GM06990 (cell line): ENCODE measurements around the gene PLAU.
"Not testable (repeated sequence)": the region's sequence is repeated elsewhere in the genome, so short reads cannot be mapped to it uniquely, and the experiment has no call there.

Experiments
- DNase-seq: peaks from one replicate; pipeline ENCODE4 v3.0.0-alpha.2; 2011; ENCODE audit not compliant: insufficient read length; ENCODE audit errors: extremely low read depth
- H3K27me3 ChIP-seq: replicated peaks from 2 replicates; pipeline ENCODE4 v1.6.0; 2011; ENCODE audit warnings: low read length; ENCODE audit not compliant: control insufficient read depth, insufficient read depth
- H3K36me3 ChIP-seq: 2 replicates; pipeline ENCODE4 v1.5.1; 2011; ENCODE audit warnings: low read length; ENCODE audit not compliant: control insufficient read depth, insufficient read depth
- H3K4me3 ChIP-seq: replicated peaks from 2 replicates; pipeline ENCODE4 v1.5.1; 2011; ENCODE audit warnings: low read depth, mild to moderate bottlenecking, control low read depth, low read length
- CTCF ChIP-seq: IDR thresholded peaks from 2 replicates; pipeline ENCODE4 v1.5.1; 2011; ENCODE audit warnings: low read length, control low read depth, mild to moderate bottlenecking, inconsistent platforms; ENCODE audit not compliant: insufficient read depth, poor library complexity, severe bottlenecking

The PLAU gene

DNA sequence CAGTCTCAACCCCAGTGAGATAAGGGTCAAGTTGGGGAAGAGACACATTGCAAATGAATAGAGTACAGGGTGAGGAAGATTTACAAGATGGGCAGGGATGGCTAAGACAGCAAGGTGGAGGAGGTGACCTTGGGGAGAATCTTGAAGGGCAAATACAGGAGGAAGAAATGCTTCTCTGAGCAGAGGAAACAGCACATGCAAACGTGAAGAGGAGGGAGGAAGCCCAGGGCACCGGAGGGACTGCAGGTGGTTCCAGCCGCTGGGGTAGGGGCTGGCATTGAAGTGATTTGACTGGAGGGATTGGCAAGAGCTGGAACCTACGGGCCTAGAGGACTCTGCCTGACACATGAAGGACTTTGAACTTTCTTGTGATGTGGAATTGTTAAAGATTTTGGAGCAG is 14.6 kb downstream of the PLAU start:
- no peak overlapping the region for H3K4me3 ChIP-seq
- no peak for DNase-seq
- peaks cover 2% of the 10 kb centered on the region for H3K27me3 ChIP-seq
- TF ChIP-seq CTCF = no peak
- no peaks in the 10 kb centered on the region for H3K36me3 ChIP-seq

DNA sequence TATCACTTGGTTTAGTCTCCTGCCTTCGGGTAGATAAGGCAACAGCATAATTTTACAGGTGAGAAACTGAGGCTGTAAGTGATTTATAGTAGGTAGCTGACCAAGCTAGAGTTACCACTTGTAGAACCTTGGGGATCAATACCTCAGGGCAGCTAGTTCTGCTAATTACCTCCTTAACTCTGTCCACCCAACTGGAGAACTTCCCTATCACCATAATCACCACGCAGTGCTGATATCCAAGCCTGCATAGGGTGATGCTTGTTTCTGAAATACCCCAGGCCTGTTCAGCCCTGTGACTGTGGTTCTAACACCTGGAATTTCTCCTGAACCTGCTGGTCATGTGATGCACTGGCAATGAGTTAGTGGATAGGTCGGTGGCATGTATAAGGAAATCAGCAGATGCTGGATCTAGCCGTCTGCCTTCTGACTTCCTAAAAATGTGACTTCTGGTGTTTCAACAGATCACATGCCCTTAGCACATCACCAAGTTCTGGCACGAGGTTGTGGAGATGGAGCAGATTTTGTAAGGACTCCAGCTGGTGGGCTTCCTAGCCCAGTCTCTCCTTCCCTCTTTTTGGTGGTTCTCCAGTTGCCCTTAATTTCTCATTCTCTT is 15.3 kb downstream of the PLAU start:
- Histone ChIP-seq H3K27me3 (peaks cover 2% of the 10 kb centered on the region), H3K36me3 (no peaks in the 10 kb centered on the region), H3K4me3 (no peak overlapping the region)
- no peak for DNase-seq
- no peak for TF ChIP-seq CTCF

DNA sequence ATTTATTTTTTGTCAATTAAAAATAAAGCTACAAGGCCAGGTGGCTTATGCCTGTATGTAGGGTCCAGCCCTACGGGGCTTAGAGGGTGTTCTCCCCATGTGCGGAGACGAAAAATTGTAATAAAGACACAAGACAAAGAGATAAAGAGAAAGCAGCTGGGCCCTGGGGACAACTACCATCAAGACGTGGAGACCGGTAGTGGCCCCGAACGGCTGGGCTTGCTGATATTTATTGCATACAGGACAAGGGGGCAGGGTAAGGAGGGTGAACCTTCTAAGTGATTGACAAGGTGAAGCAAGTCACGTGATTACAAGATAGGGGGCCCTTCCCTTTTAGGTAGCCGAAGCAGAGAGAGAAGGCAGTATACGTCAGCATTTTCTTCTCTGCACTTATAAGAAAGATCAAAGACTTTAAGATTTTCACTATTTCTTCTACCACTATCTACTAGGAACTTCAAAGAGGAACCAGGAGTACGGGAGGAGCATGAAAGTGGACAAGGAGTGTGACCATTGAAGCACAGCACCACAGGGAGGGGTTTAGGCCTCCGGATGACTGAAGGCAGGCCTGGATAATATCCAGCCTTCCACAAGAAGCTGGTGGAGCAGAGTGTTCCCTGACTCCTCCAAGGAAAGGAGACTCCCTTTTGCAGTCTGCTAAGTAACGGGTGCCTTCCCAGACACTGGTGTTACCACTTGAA is 19.8 kb downstream of the PLAU start:
- not testable (repeated sequence) for H3K27me3 ChIP-seq, H3K36me3 ChIP-seq, DNase-seq, H3K4me3 ChIP-seq

DNA sequence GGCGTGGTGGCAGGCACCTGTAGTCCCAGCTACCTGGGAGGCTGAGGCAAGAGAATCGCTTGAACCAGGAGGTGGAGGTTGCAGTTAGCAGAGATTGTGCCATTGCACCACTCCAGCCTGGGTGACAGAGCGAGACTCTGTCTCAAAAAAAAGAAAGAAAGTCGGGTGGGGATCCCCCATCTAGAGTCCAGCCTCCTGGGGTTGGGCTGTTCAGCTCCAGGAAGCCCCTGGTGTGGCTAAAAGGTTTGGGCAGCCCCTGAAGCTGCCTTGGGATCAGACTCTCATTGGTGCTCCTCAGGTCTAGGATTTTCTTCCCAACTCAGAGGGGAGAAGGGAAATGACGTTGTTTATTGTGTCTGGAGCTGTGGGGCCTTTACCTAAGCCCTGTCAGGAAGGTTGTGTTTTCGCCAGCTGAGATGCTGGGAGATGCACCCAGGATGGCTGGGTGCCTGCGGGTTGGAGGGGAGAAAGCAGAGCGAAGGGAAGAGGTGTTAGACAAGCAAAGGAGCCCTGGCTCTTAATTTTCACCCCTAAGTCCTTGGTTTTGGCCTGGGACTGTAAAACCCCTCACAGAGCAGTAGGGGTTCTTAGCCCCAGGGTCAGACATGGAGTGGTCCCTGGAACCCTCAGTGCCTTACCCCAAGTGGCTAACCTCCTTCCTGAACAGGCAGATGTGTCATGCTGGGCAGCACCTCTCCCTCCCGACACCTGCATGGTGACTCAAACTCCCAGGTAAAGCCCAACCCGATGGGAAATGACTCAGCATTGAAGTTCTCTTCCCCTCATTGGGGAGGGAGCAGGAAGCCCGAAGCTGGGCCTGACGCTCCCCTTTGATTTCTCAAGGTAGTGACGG is 21.1 kb downstream of the PLAU start:
- Histone ChIP-seq H3K4me3 (no peak overlapping the region), H3K27me3 (no peaks in the 10 kb centered on the region), H3K36me3 (no peaks in the 10 kb centered on the region)
- TF ChIP-seq CTCF = no peak
- DNase-seq = peak; percentile 75

DNA sequence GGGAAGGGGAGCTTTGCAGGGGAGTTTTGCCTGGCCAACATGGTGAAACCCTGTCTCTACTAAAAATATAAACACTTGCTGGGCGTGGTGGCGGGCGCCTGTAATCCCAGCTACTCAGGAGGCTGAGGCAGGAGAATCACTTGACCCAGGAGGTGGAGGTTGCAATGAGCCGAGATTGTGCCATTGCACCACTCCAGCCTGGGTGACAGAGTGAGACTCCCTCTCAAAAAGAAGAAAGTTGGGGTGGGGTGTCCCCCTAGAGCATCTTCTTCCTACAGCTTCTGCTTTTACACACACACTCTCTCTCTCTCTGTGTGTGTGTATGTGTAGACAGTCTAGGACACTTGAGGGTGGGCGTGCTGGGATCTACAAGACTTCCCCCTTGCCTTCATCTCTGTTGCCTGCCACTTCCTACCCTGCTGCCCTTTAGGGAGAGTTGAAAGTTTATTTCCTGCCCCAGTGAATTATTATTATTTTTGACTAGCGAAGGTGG is 21.7 kb downstream of the PLAU start:
- Histone ChIP-seq H3K36me3 (no peaks in the 10 kb centered on the region), H3K27me3 (no peaks in the 10 kb centered on the region), H3K4me3 (no peak overlapping the region)
- DNase-seq = no peak
- TF ChIP-seq CTCF = no peak

GRCh38 chr10:73934074-73934473 is 23.1 kb downstream of the PLAU start:
- no peak for TF ChIP-seq CTCF
- Histone ChIP-seq H3K27me3 (no peaks in the 10 kb centered on the region), H3K36me3 (no peaks in the 10 kb centered on the region), H3K4me3 (no peak overlapping the region)
- no peak for DNase-seq
